Mesendoderm (in vitro differentiated cells): ENCODE data around the gene SULT6B1.

Source experiments
- DNase-seq: peaks from one replicate; pipeline ENCODE4 v3.0.0; 2013
- H2AK5ac ChIP-seq: 2 replicates; pipeline ENCODE4 v1.6.1; 2013; ENCODE audit warnings: low read length, inconsistent platforms
- H2BK120ac ChIP-seq: 2 replicates; pipeline ENCODE4 v1.6.1; 2013; ENCODE audit warnings: low read depth, mild to moderate bottlenecking, low read length, moderate library complexity, mixed read lengths
- H2BK15ac ChIP-seq: replicated peaks from 2 replicates; pipeline ENCODE4 v1.6.1; 2013; ENCODE audit warnings: low read depth, mild to moderate bottlenecking, moderate library complexity
- H2BK5ac ChIP-seq: 2 replicates; pipeline ENCODE4 v1.6.1; 2013; ENCODE audit warnings: low read length, inconsistent platforms
- H3K18ac ChIP-seq: 2 replicates; pipeline ENCODE4 v1.6.1; 2013; ENCODE audit warnings: mild to moderate bottlenecking, low read length, mixed read lengths
- H3K23ac ChIP-seq: one replicate; pipeline ENCODE4 v1.6.1; 2013; ENCODE audit warnings: low read length
- H3K27ac ChIP-seq: 2 replicates; pipeline ENCODE4 v1.5.1; 2013; ENCODE audit warnings: low read depth, mild to moderate bottlenecking, inconsistent platforms, low read length, moderate library complexity
- H3K27me3 ChIP-seq: 2 replicates; pipeline ENCODE4 v1.6.1; 2013; ENCODE audit warnings: low read length, control low read depth, mild to moderate bottlenecking, inconsistent platforms; ENCODE audit not compliant: insufficient read depth, poor library complexity
- H3K36me3 ChIP-seq: 2 replicates; pipeline ENCODE4 v1.6.1; 2013; ENCODE audit warnings: low read length, inconsistent platforms; ENCODE audit not compliant: control insufficient read depth, insufficient read depth
- H3K4ac ChIP-seq: one replicate; pipeline ENCODE4 v1.6.1; 2013; ENCODE audit warnings: low read depth, mild to moderate bottlenecking, low read length, moderate library complexity
- H3K4me1 ChIP-seq: 2 replicates; pipeline ENCODE4 v1.6.1; 2013; ENCODE audit warnings: low read depth, low read length, inconsistent platforms; ENCODE audit not compliant: control insufficient read depth
- H3K4me2 ChIP-seq: 2 replicates; pipeline ENCODE4 v1.6.1; 2013; ENCODE audit warnings: low read length
- H3K4me3 ChIP-seq: 2 replicates; pipeline ENCODE4 v1.5.1; 2013; ENCODE audit warnings: mild to moderate bottlenecking, low read length
- H3K56ac ChIP-seq: one replicate; pipeline ENCODE4 v1.6.1; 2013; ENCODE audit warnings: low read length
- H3K79me1 ChIP-seq: 2 replicates; pipeline ENCODE4 v1.6.1; 2013; ENCODE audit warnings: low read length, inconsistent platforms
- H3K79me2 ChIP-seq: 2 replicates; pipeline ENCODE4 v1.6.1; 2013; ENCODE audit warnings: mild to moderate bottlenecking, low read length; ENCODE audit not compliant: control insufficient read depth, insufficient read depth
- H3K9ac ChIP-seq: 2 replicates; pipeline ENCODE4 v1.6.1; 2013; ENCODE audit warnings: low read length, inconsistent platforms
- H4K5ac ChIP-seq: one replicate; pipeline ENCODE4 v1.6.1; 2013; ENCODE audit warnings: low read length
- H4K8ac ChIP-seq: one replicate; pipeline ENCODE4 v1.6.1; 2013; ENCODE audit warnings: low read depth, mild to moderate bottlenecking, control low read depth, low read length, moderate library complexity
- WGBS: extraction: QIAGEN DNeasy Blood & Tissue Kit; methylation state at CpG from one replicate; pipeline ENCODE4 v1.1.7; 2013; ENCODE audit warnings: low lambda C conversion rate, missing lambda C conversion rate; ENCODE audit not compliant: insufficient coverage; ENCODE audit errors: extremely low coverage; 5-methylcytosine and 5-hydroxymethylcytosine counted together

The SULT6B1 gene

DNA sequence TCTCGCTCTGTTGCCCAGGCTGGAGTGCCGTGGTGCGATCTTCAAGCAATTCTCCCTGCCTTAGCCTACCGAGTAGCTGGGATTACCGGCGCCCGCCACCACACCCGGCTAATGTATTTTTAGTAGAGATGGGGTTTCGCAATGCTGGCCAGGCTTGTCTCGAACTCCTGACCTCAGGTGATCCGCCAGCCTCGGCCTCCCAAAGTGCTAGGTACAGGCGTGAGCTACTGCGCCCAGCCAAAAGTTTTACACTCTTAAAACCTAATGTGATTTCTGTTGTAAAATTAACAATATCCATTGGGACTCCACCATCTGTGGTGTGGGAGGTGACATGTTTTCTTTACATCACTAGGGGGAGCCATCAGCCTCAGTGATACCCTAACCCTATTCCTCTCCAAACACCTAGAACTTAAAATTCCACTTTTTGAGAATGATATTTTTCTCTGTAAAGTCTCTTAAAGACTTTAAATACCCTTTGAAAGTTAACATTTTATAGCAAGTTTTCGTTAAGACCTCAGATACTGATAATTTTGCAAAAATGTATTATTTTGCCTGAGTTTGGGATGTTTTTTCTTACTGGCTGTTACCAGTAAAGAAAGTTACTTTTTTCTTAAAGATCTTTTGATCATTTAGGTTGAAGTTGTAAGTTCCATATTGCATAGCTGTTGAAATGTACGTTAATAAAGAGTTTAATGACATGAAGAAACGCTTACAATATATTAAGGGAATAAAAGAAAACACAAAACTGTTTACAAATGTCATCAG is 20.1 kb downstream of the SULT6B1 start:
- Histone ChIP-seq H3K9ac (no peak overlapping the region), H3K79me1 (no peaks in the 10 kb centered on the region), H4K5ac (no peak overlapping the region), H3K56ac (peak overlapping the region; percentile 15), H3K79me2 (no peaks in the 10 kb centered on the region), H3K27me3 (no peaks in the 10 kb centered on the region), H3K23ac (no peak overlapping the region), H2BK5ac (no peak overlapping the region), H3K4me3 (no peak overlapping the region), H3K4ac (no peak overlapping the region), H2BK15ac (no peak overlapping the region), H2BK120ac (no peak overlapping the region), H3K4me2 (no peak overlapping the region), H3K4me1 (no peaks in the 10 kb centered on the region), H3K36me3 (no peaks in the 10 kb centered on the region), H2AK5ac (no peak overlapping the region), H4K8ac (no peak overlapping the region), H3K18ac (no peak overlapping the region), H3K27ac (no peak overlapping the region)
- WGBS: no CpG with 5 or more reads among the region's 17 CpGs
- peak; percentile 71 for DNase-seq

DNA sequence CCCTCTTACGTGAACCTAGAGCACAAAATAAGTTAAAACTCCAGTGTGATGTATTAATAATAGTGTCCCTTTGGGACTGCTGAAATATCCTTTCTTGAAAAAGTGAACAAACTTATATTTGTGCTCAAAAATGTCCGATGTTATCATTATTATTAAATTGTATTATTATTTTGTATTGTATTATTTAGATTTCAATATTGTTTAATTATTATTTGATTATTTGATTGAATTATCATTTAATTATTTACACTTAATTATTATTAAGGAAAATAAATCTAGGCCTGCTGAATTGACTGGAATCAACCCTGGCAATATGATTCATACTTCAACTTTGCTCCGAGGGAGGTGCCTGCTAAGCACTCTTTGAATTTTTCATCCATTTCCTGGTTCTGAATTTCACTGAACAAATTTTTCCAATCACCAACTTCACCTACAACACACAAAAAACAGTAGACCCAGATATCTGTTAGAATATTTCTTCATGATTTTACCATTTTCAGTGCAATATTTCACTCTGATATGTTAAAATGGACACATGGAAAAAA is 20.8 kb downstream of the SULT6B1 start:
- H3K27ac ChIP-seq: no peak overlapping the region
- WGBS: 100% methylated on average over 1 of the region's 3 CpGs
- H3K36me3 ChIP-seq: no peaks in the 10 kb centered on the region
- H3K79me2 ChIP-seq: no peaks in the 10 kb centered on the region
- no peaks in the 10 kb centered on the region for H3K4me1 ChIP-seq
- no peak overlapping the region for H3K4me3 ChIP-seq
- H2BK15ac ChIP-seq: peak overlapping the region; percentile 92
- no peak overlapping the region for H3K9ac ChIP-seq
- H3K56ac ChIP-seq: no peak overlapping the region
- no peak overlapping the region for H3K4me2 ChIP-seq
- H4K5ac ChIP-seq: no peak overlapping the region
- no peaks in the 10 kb centered on the region for H3K27me3 ChIP-seq
- H3K4ac ChIP-seq: no peak overlapping the region
- no peak overlapping the region for H2BK120ac ChIP-seq
- no peak overlapping the region for H3K23ac ChIP-seq
- no peak overlapping the region for H3K18ac ChIP-seq
- no peaks in the 10 kb centered on the region for H3K79me1 ChIP-seq
- no peak for DNase-seq
- no peak overlapping the region for H4K8ac ChIP-seq
- no peak overlapping the region for H2BK5ac ChIP-seq
- H2AK5ac ChIP-seq: no peak overlapping the region

DNA sequence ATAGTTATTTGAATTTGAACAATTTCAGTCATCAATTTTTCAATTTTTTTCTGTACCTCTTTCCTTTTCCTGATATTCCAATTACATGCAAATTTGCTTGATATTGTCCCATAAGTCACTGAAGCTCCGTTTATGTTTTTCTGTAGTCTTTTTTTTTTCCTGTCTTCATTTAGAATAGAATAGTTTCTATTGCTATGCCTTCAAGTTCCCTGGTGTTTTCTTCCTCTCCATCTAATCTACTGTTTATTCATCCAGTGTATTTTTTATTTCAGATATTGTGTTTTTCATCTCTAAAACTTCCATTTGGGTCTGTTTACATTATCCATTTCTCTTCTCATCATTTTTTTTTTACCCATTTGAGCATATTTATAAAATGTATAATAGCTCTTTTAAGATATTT is 23.7 kb downstream of the SULT6B1 start:
- no peak overlapping the region for H3K18ac ChIP-seq
- no peak overlapping the region for H2AK5ac ChIP-seq
- no peak overlapping the region for H3K4me2 ChIP-seq
- no peak overlapping the region for H2BK120ac ChIP-seq
- H2BK5ac ChIP-seq: no peak overlapping the region
- no peaks in the 10 kb centered on the region for H3K36me3 ChIP-seq
- H3K23ac ChIP-seq: no peak overlapping the region
- H2BK15ac ChIP-seq: no peak overlapping the region
- H3K4ac ChIP-seq: no peak overlapping the region
- no peak overlapping the region for H3K4me3 ChIP-seq
- H4K5ac ChIP-seq: no peak overlapping the region
- no peaks in the 10 kb centered on the region for H3K4me1 ChIP-seq
- no peak overlapping the region for H3K27ac ChIP-seq
- H3K9ac ChIP-seq: no peak overlapping the region
- H3K79me1 ChIP-seq: no peaks in the 10 kb centered on the region
- no peak overlapping the region for H3K56ac ChIP-seq
- DNase-seq: no peak
- no CpG with 5 or more reads among the region's 1 CpG for WGBS
- H3K27me3 ChIP-seq: no peaks in the 10 kb centered on the region
- no peaks in the 10 kb centered on the region for H3K79me2 ChIP-seq
- no peak overlapping the region for H4K8ac ChIP-seq

DNA sequence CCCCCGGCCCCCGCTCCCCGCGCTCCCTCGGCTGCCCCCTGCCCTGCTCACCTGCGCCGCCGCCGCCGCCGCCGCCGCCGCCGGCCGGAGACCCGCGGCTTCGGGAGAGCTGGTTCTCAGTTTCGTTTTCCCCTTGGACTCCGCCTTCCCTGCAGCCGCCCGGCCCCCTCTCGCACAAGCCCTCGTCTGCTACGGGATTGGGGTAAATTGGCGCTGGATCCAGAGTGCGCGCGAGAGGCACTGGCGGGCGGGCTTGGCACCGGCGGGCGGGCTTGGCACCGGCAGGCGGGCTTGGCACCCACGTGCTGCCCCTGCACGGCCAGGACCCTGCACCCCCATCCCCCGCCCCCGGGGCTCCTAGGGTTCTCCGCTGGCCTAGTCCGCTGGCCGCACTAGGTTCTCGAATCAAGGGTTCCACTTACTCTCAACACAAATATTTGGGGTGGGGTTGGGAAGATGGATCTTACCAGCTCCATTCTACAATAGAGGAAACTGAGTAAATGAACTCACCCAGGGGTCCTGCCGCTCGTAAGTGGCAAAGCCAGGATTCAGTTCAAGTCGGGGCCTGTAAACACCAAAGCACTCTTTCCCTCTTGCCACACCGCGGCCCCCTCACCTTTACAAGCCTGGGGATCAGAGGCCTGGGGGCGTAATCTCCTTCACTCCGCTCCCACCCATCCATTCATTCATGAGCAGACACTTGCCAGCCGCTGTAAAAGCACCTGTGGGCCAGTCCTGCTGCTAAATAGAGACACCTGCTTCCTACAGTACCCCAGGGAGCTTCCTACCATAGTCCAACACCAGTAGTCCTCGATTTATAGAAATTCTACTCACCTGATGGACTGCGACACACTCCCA is 31.4 kb downstream of the SULT6B1 start, which contains the start of gene EIF2AK2:
Gene EIF2AK2, minus strand, starts transcription at position 124 of the 858 bp plus-strand sequence. CDS start 9,174 bp downstream, outside the sequence.
- H3K36me3 ChIP-seq: no peaks in the 10 kb centered on the region

DNA sequence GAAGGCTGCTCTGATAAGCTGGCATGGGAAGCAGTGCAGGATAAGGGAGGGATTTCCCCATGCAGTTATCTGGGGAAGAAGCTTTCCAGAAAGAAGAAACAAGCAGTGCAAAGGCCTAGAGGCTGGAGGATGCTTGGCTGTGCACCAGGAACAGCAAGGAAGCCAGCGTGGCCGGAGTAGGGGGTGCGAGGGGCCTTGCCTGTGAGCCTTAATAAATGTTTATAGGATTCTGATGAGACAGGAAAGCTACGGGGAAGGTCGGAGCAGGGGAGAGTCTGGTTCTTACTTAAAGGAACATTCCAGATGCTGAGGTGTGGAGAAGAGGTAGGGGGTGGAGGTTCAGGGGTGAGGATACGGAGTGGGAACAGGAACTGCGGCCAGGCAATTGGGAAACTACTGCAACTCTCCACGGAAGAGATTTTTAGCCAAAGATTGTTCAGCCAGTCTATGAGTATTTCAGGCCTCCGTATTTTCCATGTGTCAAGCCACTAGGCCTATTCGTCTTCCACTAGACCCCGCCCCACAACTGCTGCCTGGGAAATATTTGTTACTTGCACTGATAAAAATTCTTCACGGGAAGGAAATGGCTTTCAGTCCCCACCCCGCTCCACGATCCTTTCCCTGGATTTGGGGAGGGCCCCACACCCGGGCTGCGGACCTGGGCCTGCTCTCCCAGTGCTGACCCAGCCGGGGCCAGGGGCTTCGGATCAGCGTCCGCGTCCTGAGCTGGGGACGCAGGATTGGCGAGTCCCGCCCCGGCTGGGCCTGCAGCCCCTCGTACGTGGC is 32.2 kb downstream of the SULT6B1 start:
- H4K5ac ChIP-seq: no peak overlapping the region
- H2BK120ac ChIP-seq: peak overlapping the region; percentile 19
- peak overlapping the region; percentile 61 for H3K4me2 ChIP-seq
- H2AK5ac ChIP-seq: no peak overlapping the region
- H3K4ac ChIP-seq: peak overlapping the region; percentile 73
- H3K27ac ChIP-seq: peak overlapping the region; percentile 23
- H3K56ac ChIP-seq: peak overlapping the region; percentile 82
- H3K36me3 ChIP-seq: no peaks in the 10 kb centered on the region
- H3K4me3 ChIP-seq: peak overlapping the region; percentile 57
- peaks cover 2% of the 10 kb centered on the region for H3K79me2 ChIP-seq
- H3K9ac ChIP-seq: peak overlapping the region; percentile 82
- H3K4me1 ChIP-seq: no peaks in the 10 kb centered on the region
- WGBS: no CpG with 5 or more reads among the region's 27 CpGs
- no peaks in the 10 kb centered on the region for H3K27me3 ChIP-seq
- DNase-seq: peak; percentile 62
- peak overlapping the region; percentile 98 for H4K8ac ChIP-seq
- peaks cover 5% of the 10 kb centered on the region for H3K79me1 ChIP-seq
- H3K18ac ChIP-seq: peak overlapping the region; percentile 75
- H2BK15ac ChIP-seq: no peak overlapping the region
- no peak overlapping the region for H2BK5ac ChIP-seq
- no peak overlapping the region for H3K23ac ChIP-seq

More for the DNA sequence above, 31.4 kb downstream of the SULT6B1 start, which contains the start of gene EIF2AK2:
- H4K8ac ChIP-seq: peak within 1 kb of the TSS; percentile 98
- H3K27ac ChIP-seq: peak within 1 kb of the TSS; percentile 23
- WGBS: no CpG with 5 or more reads among the region's 55 CpGs
- H2AK5ac ChIP-seq: peak within 1 kb of the TSS; percentile 11
- peaks cover 5% of the 10 kb centered on the region for H3K79me1 ChIP-seq
- H2BK15ac ChIP-seq: no peak within 1 kb of the TSS
- peaks cover 2% of the 10 kb centered on the region for H3K79me2 ChIP-seq
- no peak within 1 kb of the TSS for H3K23ac ChIP-seq
- H3K56ac ChIP-seq: peak within 1 kb of the TSS; percentile 82
- H3K4me3 ChIP-seq: peak within 1 kb of the TSS; percentile 57
- H2BK5ac ChIP-seq: no peak within 1 kb of the TSS
- H3K4ac ChIP-seq: peak within 1 kb of the TSS; percentile 73
- peak within 1 kb of the TSS; percentile 61 for H3K4me2 ChIP-seq
- peak within 1 kb of the TSS; percentile 19 for H2BK120ac ChIP-seq
- peak; percentile 89 for DNase-seq
- peak within 1 kb of the TSS; percentile 75 for H3K18ac ChIP-seq
- no peaks in the 10 kb centered on the region for H3K4me1 ChIP-seq
- H4K5ac ChIP-seq: no peak within 1 kb of the TSS
- no peaks in the 10 kb centered on the region for H3K27me3 ChIP-seq
- peak within 1 kb of the TSS; percentile 82 for H3K9ac ChIP-seq
